ENCODE data around the gene NODAL. TPM values are rescaled to one million over a fixed set of nuclear protein-coding genes. Genes with fewer than 3 reads are reported as not detected.
A peak's percentile ranks its signal among the peaks of the same experiment; 100 is the strongest.

Gene NODAL
- total and polyA plus RNA-seq, 4 donors = not detected

- 60 to 80% methylated on average over 4 of the region's 4 CpGs for WGBS, 2 donors
- ATAC-seq (ENCODE audit: insufficient read depth, low FRiP score) (no peak), DNase-seq (peak in 1 of 3 donors; percentile 35)
- H3K27me3 ChIP-seq (ENCODE audit: control insufficient read depth in 3 of 3, insufficient read depth in 3 of 3, low read length in 2 of 3) = no peaks in the 10 kb centered on the region
- no peaks in the 10 kb centered on the region for H3K9me3 ChIP-seq (ENCODE audit: control insufficient read depth in 4 of 4, insufficient read depth in 3 of 4, low read length in 3 of 4)
- H3K36me3 ChIP-seq (ENCODE audit: control insufficient read depth in 4 of 4, insufficient read depth in 4 of 4, low read length in 4 of 4) = peaks cover 3 to 17% (median 11%) of the 10 kb centered on the region in 4 donors
- no peak overlapping the region for H3K9ac ChIP-seq (ENCODE audit: insufficient read depth in 1 of 2, low read length in 2 of 2)
- no peak for TF ChIP-seq CTCF (IDR thresholded peaks at IDR 0.05; ENCODE audit: control extremely low read depth, extremely low read depth)
- no peak overlapping the region for H3K4me3 ChIP-seq
- H3K4me1 ChIP-seq (ENCODE audit: control insufficient read depth in 5 of 5, insufficient read depth in 5 of 5, low read length in 5 of 5) = peaks cover 13 to 23% (median 22%) of the 10 kb centered on the region in 5 donors
- H3K27ac ChIP-seq (ENCODE audit: low read depth in 1 of 2, low read length in 1 of 2) = peak overlapping the region; percentile 23 to 24
Measured at GRCh38 chr10:70432101-70432500, 9.4 kb downstream of the NODAL start.

- Histone ChIP-seq H3K4me3 (no peak overlapping the region), H3K36me3 (ENCODE audit: control insufficient read depth in 4 of 4, insufficient read depth in 4 of 4, low read length in 4 of 4) (peaks cover 4 to 20% (median 14%) of the 10 kb centered on the region in 4 donors), H3K4me1 (ENCODE audit: control insufficient read depth in 5 of 5, insufficient read depth in 5 of 5, low read length in 5 of 5) (peaks cover 13 to 23% (median 22%) of the 10 kb centered on the region in 5 donors), H3K9ac (ENCODE audit: insufficient read depth in 1 of 2, low read length in 2 of 2) (peak overlapping the region in 1 of 2 donors; percentile 50), H3K27me3 (ENCODE audit: control insufficient read depth in 3 of 3, insufficient read depth in 3 of 3, low read length in 2 of 3) (no peaks in the 10 kb centered on the region), H3K27ac (ENCODE audit: low read depth in 1 of 2, low read length in 1 of 2) (peak overlapping the region; percentile 66 to 79), H3K9me3 (ENCODE audit: control insufficient read depth in 4 of 4, insufficient read depth in 3 of 4, low read length in 3 of 4) (no peaks in the 10 kb centered on the region)
- peak; percentile 16 for TF ChIP-seq CTCF (IDR thresholded peaks at IDR 0.05; ENCODE audit: control extremely low read depth, extremely low read depth)
- DNase-seq (peak; percentile 91 to 99 (median 98)), ATAC-seq (ENCODE audit: insufficient read depth, low FRiP score) (peak; percentile 82)
- WGBS, 2 donors = 39 to 65% methylated on average over 6 of the region's 6 CpGs
Measured at GRCh38 chr10:70430493-70431445, 10.7 kb downstream of the NODAL start.

- no peak overlapping the region for H3K4me3 ChIP-seq
- WGBS, 2 donors = 91 to 95% methylated on average over 3 of the region's 3 CpGs
- H3K9me3 ChIP-seq (ENCODE audit: control insufficient read depth in 4 of 4, insufficient read depth in 3 of 4, low read length in 3 of 4) = peaks cover 0 to 2% (median 0%) of the 10 kb centered on the region in 4 donors
- no peak overlapping the region for H3K27ac ChIP-seq (ENCODE audit: low read depth in 1 of 2, low read length in 1 of 2)
- H3K36me3 ChIP-seq (ENCODE audit: control insufficient read depth in 4 of 4, insufficient read depth in 4 of 4, low read length in 4 of 4) = peaks cover 20 to 48% (median 29%) of the 10 kb centered on the region in 4 donors
- no peaks in the 10 kb centered on the region for H3K27me3 ChIP-seq (ENCODE audit: control insufficient read depth in 3 of 3, insufficient read depth in 3 of 3, low read length in 2 of 3)
- H3K4me1 ChIP-seq (ENCODE audit: control insufficient read depth in 5 of 5, insufficient read depth in 5 of 5, low read length in 5 of 5) = peaks cover 15 to 22% (median 18%) of the 10 kb centered on the region in 5 donors
- no peak for TF ChIP-seq CTCF (IDR thresholded peaks at IDR 0.05; ENCODE audit: control extremely low read depth, extremely low read depth)
- no peak for DNase-seq
- no peak for ATAC-seq (ENCODE audit: insufficient read depth, low FRiP score)
- H3K9ac ChIP-seq (ENCODE audit: insufficient read depth in 1 of 2, low read length in 2 of 2) = no peak overlapping the region
Measured at GRCh38 chr10:70426823-70427222, 14.7 kb downstream of the NODAL start.

Measured in lung (tissue), 12 donors.